MCF 10A (cell line): Measurements from ENCODE around the gene RIN3. TPM values are rescaled to one million over a fixed set of nuclear protein-coding genes. Genes with fewer than 3 reads are reported as not detected.

Source experiments
- BruUV-seq: library from RNA; stranded (reverse); fragments of 400-500 nt; replicated peaks from 2 replicates; lab custom pipeline; 2021; lab: Mats Ljungman, UMichigan
- CTCF ChIA-PET: fragments of 300-600 bp; sonication (Branson Sonifier 250); formaldehyde crosslinking; extraction: SDS; loops from one replicate; lab custom pipeline; 2021; ENCODE audit warnings: antibody characterized with exemption, inconsistent platforms; lab: Yijun Ruan, JAX
- POLR2A ChIA-PET: fragments of 300-600, 350-650 bp; sonication (Branson Sonifier 250); formaldehyde crosslinking; extraction: SDS; loops from one replicate; lab custom pipeline; 2020; ENCODE audit warnings: antibody characterized with exemption, inconsistent platforms; lab: Yijun Ruan, JAX
- DNase-seq: peaks from one replicate; pipeline ENCODE4 v3.0.0-alpha.2; 2018; ENCODE audit not compliant: unreplicated experiment
- H3K27ac Mint-ChIP-seq: one replicate; pipeline ENCODE4 v1.8.0; 2022; ENCODE audit warnings: mild to moderate bottlenecking, low read depth, mixed read lengths; ENCODE audit not compliant: unreplicated experiment
- H3K27me3 Mint-ChIP-seq: one replicate; pipeline ENCODE4 v1.8.0; 2022; ENCODE audit warnings: mixed read lengths; ENCODE audit not compliant: insufficient read depth, unreplicated experiment
- H3K36me3 Mint-ChIP-seq: one replicate; pipeline ENCODE4 v1.8.0; 2022; ENCODE audit warnings: mild to moderate bottlenecking, moderate library complexity, mixed read lengths; ENCODE audit not compliant: insufficient read depth, unreplicated experiment
- H3K4me1 Mint-ChIP-seq: one replicate; pipeline ENCODE4 v1.8.0; 2022; ENCODE audit warnings: mixed read lengths; ENCODE audit not compliant: insufficient read depth, unreplicated experiment
- H3K4me3 Mint-ChIP-seq: one replicate; pipeline ENCODE4 v1.8.0; 2022; ENCODE audit warnings: mild to moderate bottlenecking, moderate library complexity, mixed read lengths; ENCODE audit not compliant: unreplicated experiment
- H3K9me3 Mint-ChIP-seq: one replicate; pipeline ENCODE4 v1.8.0; 2022; ENCODE audit warnings: mixed read lengths; ENCODE audit not compliant: unreplicated experiment
- intact Hi-C: fragments of 100-400 bp; cut with micrococcal nuclease; formaldehyde crosslinking; loops from 2 replicates; pipeline ENCODE4 v1.14.1; 2022
- total RNA-seq: library from RNA; stranded (reverse); gene quantifications from 2 replicates; pipeline ENCODE4 v1.2.3, GENCODE V29; 2022
- TF ChIP-seq, protein P1 (sequence below): fragments of 200-600 bp; IDR thresholded peaks from one replicate; pipeline ENCODE4 v1.8.0; 2022; ENCODE audit warnings: antibody characterized with exemption, mild to moderate bottlenecking; ENCODE audit not compliant: unreplicated experiment

The RIN3 gene
- total RNA-seq, 1 experiment from 2014 or later = 14.2 TPM

DNA sequence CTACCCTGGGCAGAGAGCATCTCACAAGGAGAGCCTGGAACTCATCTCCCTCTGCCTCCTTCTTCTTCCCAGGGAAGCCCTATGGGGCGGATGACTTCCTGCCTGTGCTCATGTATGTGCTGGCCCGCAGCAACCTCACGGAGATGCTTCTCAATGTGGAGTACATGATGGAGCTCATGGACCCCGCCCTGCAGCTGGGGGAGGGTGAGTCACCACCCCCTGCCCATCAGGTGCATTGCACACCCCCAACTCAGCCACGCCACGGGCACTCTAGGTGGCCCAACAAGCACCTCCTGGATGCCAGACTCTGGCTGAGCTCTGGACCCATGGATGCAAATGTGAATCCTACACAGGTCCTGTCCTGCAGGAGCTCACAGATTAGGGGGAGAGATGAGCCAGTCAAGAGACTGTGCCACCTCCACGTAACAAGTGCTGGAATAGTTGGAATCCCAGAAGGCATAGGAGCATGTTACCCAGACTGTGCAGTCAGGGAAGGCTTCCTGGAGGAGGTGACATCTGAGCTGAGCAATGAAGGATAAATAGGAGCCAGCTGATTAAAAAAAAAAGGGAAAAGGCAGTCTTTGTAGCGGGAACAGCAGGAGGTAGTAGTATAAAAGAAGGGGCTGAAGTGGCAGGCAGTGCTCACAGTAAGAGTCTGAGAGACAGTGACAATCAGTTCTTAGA is 163.0 kb downstream of the RIN3 start:
- intact Hi-C loops = no loop called here
- peaks cover 8% of the 10 kb centered on the region for H3K36me3 Mint-ChIP-seq
- CTCF ChIA-PET = interaction anchor here (0.6 to 1.2 kb wide), 3 partner anchors 10 to 45 kb away, joined by 3 to 7 read pairs (median 3); no protein-coding TSS in a partner anchor
- H3K27me3 Mint-ChIP-seq = no peaks in the 10 kb centered on the region
- peaks cover 5% of the 10 kb centered on the region for H3K4me1 Mint-ChIP-seq
- H3K27ac Mint-ChIP-seq = no peak overlapping the region
- H3K4me3 Mint-ChIP-seq = no peak overlapping the region
- DNase-seq = no peak
- H3K9me3 Mint-ChIP-seq = no peaks in the 10 kb centered on the region
- no TSS peak for BruUV-seq
- TF ChIP-seq, protein P1, sequence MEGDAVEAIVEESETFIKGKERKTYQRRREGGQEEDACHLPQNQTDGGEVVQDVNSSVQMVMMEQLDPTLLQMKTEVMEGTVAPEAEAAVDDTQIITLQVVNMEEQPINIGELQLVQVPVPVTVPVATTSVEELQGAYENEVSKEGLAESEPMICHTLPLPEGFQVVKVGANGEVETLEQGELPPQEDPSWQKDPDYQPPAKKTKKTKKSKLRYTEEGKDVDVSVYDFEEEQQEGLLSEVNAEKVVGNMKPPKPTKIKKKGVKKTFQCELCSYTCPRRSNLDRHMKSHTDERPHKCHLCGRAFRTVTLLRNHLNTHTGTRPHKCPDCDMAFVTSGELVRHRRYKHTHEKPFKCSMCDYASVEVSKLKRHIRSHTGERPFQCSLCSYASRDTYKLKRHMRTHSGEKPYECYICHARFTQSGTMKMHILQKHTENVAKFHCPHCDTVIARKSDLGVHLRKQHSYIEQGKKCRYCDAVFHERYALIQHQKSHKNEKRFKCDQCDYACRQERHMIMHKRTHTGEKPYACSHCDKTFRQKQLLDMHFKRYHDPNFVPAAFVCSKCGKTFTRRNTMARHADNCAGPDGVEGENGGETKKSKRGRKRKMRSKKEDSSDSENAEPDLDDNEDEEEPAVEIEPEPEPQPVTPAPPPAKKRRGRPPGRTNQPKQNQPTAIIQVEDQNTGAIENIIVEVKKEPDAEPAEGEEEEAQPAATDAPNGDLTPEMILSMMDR = no peak
- POLR2A ChIA-PET = interaction anchor here (0.6 to 0.7 kb wide), 2 partner anchors 79 to 458 kb away, joined by 3 read pairs; no protein-coding TSS in a partner anchor

DNA sequence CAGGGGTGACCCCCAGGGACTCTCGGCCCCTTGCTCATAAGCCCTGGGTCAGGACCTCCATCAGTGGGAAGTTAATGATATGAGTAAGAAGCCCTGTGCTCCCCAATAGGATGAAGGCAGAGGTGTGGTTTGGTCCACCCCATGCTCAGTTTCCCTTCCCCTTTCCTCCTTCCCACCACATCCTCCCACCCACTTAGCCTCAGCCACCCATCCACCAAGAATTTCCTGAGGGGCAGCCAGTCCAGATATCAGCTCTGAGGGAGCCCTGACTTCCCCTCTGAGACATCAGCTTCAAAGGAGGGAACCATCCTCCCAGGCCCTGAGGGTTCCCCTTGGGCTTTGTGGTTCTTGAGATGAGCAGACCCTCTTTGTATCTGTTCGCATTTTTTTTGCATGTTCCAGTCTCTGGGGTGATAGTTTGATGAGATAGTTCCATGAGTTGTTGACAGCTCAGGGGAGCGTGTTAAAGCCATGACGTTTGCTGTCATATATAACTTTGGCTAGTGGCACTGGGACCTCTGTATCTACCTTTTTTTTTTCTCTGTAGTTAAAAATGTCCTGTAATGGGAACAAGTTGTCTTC is 163.6 kb downstream of the RIN3 start:
- Mint-ChIP-seq H3K36me3 (peaks cover 8% of the 10 kb centered on the region), H3K4me1 (peaks cover 5% of the 10 kb centered on the region), H3K27me3 (no peaks in the 10 kb centered on the region), H3K9me3 (no peaks in the 10 kb centered on the region), H3K27ac (no peak overlapping the region), H3K4me3 (no peak overlapping the region)
- ChIA-PET POLR2A (interaction anchor here (0.6 to 0.7 kb wide), 4 partner anchors 56 to 459 kb away, joined by 3 to 4 read pairs (median 3); no protein-coding TSS in a partner anchor), CTCF (interaction anchor here (1.0 kb wide), 1 partner anchor 9 kb away, joined by 7 read pairs; no protein-coding TSS in a partner anchor)
- BruUV-seq = no TSS peak
- intact Hi-C loops = no loop called here
- TF ChIP-seq, protein P1 = no peak
- DNase-seq = no peak

DNA sequence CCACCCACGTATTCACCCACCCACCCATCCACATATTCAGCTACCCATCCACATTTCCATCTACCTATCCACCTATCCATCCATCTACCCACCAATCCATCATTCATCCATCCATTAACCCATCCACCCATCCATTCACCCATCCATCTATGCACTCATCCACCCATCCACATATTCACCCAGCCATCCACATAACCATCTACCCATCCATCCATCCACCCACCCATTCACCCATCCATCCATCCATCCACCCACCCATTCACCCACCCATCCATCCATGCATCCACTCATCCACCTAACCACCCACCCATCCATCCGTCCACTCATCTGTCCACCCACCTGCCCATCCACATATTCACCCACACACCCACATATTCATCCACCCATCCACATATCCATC is 164.4 kb downstream of the RIN3 start:
- H3K27ac Mint-ChIP-seq = no peak overlapping the region
- TF ChIP-seq, protein P1 = no peak
- intact Hi-C loops = no loop called here
- no peaks in the 10 kb centered on the region for H3K9me3 Mint-ChIP-seq
- peaks cover 5% of the 10 kb centered on the region for H3K4me1 Mint-ChIP-seq
- peaks cover 8% of the 10 kb centered on the region for H3K36me3 Mint-ChIP-seq
- ChIA-PET CTCF (interaction anchor here (0.6 kb wide), 1 partner anchor 134 kb away, joined by 3 read pairs; no protein-coding TSS in a partner anchor), POLR2A (no interaction called here)
- BruUV-seq = no TSS peak
- DNase-seq = no peak
- no peak overlapping the region for H3K4me3 Mint-ChIP-seq
- no peaks in the 10 kb centered on the region for H3K27me3 Mint-ChIP-seq

DNA sequence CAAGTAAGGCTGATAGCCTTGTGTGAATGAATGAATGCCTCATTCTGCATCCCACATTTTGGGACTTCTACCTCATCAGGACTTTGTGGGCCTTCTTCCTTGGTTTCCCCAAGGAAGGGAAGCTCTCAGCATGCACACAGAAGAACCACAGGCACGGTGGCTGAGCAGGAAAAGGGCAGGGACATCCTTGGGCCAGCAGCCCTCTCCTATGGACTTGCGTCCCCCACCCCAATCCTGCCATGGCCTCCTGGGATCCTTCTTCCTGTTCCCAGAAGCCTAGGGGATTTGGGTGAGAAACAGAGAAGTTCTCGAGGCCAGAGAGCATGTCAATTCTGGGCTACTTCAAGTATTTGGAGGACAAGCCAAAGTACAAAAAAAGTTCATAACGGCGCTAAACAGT is 165.2 kb downstream of the RIN3 start:
- CTCF ChIA-PET = interaction anchor here (0.7 kb wide), 1 partner anchor 9 kb away, joined by 3 read pairs; no protein-coding TSS in a partner anchor
- H3K36me3 Mint-ChIP-seq = peaks cover 8% of the 10 kb centered on the region
- DNase-seq = no peak

More for the DNA sequence above, 165.2 kb downstream of the RIN3 start:
- TF ChIP-seq, protein P1 = no peak
- H3K4me1 Mint-ChIP-seq = peaks cover 5% of the 10 kb centered on the region
- H3K9me3 Mint-ChIP-seq = no peaks in the 10 kb centered on the region
- intact Hi-C loops = no loop called here
- H3K27me3 Mint-ChIP-seq = no peaks in the 10 kb centered on the region
- H3K4me3 Mint-ChIP-seq = no peak overlapping the region
- POLR2A ChIA-PET = no interaction called here
- no TSS peak for BruUV-seq
- no peak overlapping the region for H3K27ac Mint-ChIP-seq
